ENCODE measurements around the gene FAM98C.

- no peak for TF ChIP-seq POLR2A (IDR thresholded peaks at IDR 0.05)
- TF ChIP-seq CTCF (IDR thresholded peaks at IDR 0.05), result no peak
These were observed 14.4 kb upstream of the FAM98C start, which contains the start of gene SPRED3 for GRCh38 chr19:38388349-38389100.

Data from prostate gland (tissue), 2 donors.